DMS 273 (cell line): ENCODE results near the gene ITPKB.
"Not testable (repeated sequence)": the region's sequence is repeated elsewhere in the genome, so short reads cannot be mapped to it uniquely, and the experiment has no call there.

Source experiments
- DNase-seq: peaks from one replicate; lab custom pipeline; 2025; ENCODE audit not compliant: unreplicated experiment; lab: John Stamatoyannopoulos, UW

Gene ITPKB

GRCh38 chr1:226627050-226627755, 111.9 kb downstream of the ITPKB start:
- no peak for DNase-seq

GRCh38 chr1:226626577-226626956, 112.5 kb downstream of the ITPKB start:
- DNase-seq = peak; percentile 85

- no peak for DNase-seq
Observed at GRCh38 chr1:226625832-226626576, 113.1 kb downstream of the ITPKB start.

GRCh38 chr1:226625326-226625725, 113.8 kb downstream of the ITPKB start:
- DNase-seq = no peak

GRCh38 chr1:226624526-226624925, 114.6 kb downstream of the ITPKB start:
- no peak for DNase-seq

DNA sequence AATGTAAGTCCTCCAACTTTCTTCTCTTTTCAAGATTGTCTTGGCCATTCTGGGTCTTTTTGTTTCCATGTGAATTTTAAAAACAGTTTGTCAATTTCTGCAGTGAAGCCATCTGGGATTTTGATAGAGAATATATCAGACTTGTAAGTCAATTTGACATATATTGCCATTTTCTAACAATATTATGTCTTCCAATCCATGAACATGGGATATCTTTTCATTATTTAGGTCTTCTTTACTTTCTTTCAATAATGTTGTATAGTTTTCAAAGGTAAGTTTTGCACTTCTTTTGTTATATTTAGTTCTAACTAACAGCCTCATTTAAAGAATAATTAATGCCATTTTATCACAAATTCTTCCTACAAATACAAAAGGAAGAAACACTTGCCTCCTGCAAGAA, 117.1 kb downstream of the ITPKB start:
- no peak for DNase-seq

GRCh38 chr1:226619031-226619430, 120.1 kb downstream of the ITPKB start:
- no peak for DNase-seq

DNA sequence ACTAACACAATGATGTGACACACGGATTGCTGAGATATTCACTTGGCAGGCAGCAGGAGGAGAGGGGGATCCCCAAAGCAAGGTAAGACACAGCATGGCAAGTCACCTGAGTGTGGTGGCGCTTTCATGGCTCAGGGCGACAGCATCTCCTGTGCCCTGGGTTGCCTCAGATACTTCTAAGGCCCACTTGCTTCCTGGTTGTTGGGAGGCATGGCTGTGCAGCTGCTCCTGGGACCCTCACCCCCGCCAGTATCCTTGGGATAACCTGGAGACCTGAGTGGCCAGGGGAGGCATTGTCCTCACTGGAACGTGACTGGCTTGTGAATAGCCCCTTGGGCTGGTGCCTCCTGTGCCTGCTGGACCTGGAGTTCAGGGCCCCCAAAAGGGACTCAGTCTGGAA, 120.7 kb downstream of the ITPKB start:
- DNase-seq = no peak

DNA sequence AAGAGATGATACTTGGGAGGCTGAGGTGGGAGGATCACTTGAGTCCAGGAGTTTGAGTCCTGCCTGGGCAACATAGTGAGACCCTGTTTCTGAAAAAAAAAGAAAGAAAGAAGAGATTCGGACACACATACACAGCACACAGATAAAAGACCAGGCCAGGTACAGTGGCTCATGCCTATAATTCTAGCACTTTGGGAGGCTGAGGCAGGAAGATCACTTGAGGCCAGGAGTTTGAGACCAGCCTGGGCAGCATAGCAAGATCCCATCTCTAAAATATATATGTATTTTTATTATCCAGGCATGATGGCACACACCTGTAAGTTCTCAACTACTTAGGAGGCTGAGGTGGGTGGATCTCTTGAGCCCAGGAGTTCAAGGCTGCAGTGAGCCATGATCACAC, 121.4 kb downstream of the ITPKB start:
- not testable (repeated sequence) for DNase-seq

GRCh38 chr1:226617109-226617508, 122.0 kb downstream of the ITPKB start:
- no peak for DNase-seq

GRCh38 chr1:226616636-226617035, 122.4 kb downstream of the ITPKB start:
- no peak for DNase-seq

DNA sequence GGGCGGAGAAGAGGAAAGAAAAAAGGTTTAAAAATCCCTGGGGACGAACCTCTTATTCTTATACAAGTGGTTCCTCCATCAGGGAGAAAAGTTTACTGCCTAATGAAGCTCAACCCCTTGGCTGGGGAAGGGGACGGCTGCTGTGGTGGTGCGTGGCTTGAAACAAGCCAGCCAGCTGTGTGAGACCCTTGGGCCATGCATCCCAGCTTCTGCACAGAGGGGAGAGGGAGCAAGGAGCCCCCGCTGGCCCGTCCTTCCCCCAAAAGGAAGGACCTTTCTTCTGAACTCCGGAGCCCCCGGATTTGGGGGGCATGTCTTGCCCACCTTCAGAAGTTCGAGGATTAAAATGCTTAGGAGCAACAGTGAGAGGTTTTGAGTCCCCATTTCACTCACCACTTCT, 123.2 kb downstream of the ITPKB start:
- no peak for DNase-seq

GRCh38 chr1:226611980-226612379, 127.1 kb downstream of the ITPKB start:
- not testable (repeated sequence) for DNase-seq

DNA sequence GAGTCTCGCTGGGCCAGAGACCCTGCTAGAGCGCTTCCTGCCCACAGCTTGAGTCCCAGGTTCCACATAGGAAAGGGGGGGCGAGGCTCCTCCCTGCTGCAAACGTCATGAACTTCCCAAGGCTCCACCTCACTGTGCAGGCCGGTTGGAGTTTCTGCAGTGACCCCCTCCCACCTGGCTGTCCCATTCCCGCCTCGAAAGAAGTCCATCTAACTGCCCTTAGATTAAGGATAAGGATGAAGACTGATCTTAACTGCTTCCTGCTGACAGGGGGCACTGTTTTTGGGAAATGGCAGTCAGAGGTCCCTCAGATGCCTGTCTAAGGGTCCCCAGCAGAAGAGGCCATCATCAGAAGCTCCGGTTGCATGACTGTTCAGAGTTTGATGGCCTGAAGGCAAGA, 127.8 kb downstream of the ITPKB start:
- DNase-seq = no peak

- DNase-seq = no peak
Observed at GRCh38 chr1:226610671-226611070, 128.4 kb downstream of the ITPKB start.

DNA sequence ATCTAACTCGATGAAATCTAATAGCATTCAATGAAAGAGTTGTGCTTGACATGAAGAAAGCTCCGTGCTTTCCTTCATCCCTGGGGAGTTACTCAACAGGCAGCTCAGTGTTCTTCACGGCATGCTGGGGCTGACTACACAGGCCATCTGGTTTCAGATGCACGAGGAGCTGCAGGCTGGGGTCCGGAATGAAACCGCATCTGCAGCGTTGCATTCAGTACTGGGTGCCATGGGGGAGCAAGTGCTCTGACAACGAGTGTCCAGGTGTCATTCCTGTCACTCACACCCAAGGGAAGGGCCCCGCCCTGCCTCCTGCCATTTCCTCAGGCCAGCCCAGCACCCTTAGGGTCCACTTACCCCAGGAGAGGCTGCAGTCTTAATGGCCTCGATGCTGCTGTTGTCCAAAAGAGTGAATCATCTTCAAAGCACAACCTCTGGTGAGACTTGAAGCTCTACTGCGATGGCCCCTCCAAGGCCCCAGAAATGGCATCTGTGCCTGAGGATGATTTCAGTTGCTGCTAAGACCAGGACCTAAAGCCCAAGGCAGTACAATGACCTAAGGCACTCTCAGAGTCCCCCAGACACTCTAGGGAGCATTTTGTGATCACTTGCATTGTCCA, 129.1 kb downstream of the ITPKB start:
- DNase-seq = peak; percentile 75

GRCh38 chr1:226608699-226609505, 130.2 kb downstream of the ITPKB start:
- peak; percentile 89 for DNase-seq

GRCh38 chr1:226607821-226608220, 131.3 kb downstream of the ITPKB start:
- no peak for DNase-seq

DNA sequence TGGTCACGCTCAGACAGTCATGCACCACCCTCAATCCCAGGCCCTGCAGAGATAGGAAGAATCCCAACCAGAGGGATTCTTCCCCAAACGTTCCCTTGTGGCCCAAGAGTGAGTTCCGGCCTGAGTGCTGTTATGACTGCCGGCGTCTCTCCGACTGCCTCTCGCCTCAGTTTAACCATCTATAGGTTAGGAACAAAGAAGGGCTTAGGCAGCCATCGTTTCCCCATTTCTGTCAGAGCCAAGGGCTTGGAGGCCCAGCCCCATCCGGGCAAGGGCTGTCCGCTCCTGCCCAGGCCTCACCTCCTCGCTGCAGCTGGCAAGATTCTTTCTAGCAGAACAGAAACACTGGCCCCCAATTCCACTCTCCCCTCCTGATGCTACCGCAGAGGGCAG, 131.8 kb downstream of the ITPKB start:
- no peak for DNase-seq

DNA sequence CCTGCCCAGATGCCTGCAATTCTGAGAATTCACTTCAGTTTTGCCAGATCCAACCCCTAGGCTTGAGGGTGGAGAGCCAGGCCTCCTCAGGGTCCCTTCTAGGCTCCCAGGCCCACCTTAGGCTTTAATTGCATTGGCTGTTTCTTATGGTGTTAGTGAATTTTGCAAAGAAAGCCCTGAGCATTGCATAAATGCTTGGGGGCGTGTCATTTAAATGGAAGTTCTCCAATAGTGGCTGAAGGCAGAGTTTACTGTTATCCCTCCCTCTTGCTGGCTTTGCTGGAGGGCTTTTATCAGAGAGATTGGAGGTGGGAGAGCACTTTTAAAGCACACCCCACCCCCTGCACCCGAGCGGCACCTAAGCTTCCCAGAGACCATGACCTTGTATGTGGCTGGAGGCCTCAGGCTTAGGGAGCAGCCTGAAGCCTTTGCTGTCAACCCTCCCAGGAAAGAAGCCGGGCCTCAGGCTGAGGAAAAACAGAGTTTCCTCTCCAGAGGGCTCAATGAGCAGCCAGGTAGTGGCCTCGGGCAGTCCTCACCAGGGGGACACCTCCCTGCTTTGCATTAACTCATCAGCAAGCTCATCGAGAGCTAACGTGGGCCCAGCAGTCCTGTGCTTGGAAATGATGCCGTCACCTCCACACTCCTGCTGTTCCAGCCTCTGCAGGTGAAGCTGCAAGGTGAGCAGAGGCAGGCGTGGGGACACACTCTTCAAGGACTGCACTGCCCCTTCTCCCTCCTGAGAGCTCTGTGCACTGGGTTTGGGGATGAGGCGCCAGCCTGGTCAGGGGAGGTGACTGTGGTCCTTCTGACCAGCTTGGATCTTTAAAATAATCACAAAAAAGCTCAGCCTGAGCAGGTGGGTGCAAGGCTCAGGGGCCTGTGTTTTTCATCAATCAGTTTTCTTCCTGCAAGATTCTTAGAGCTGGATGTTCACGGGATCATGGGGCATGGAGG, 132.5 kb downstream of the ITPKB start:
- no peak for DNase-seq
